ENCODE data around the gene JSRP1.

Gene JSRP1

GRCh38 chr19:2232286-2233151 is 23.7 kb downstream of the JSRP1 start:
- no peak for DNase-seq (ENCODE audit: low read depth)

- no peak for DNase-seq (ENCODE audit: low read depth)
These were observed 24.5 kb downstream of the JSRP1 start for GRCh38 chr19:2231621-2232221.

- DNase-seq (ENCODE audit: low read depth) = no peak
These were observed 25.2 kb downstream of the JSRP1 start for GRCh38 chr19:2230807-2231533.

GRCh38 chr19:2230033-2230531 is 26.1 kb downstream of the JSRP1 start:
- DNase-seq (ENCODE audit: low read depth) = no peak

GRCh38 chr19:2229103-2230032 is 26.8 kb downstream of the JSRP1 start:
- DNase-seq (ENCODE audit: low read depth) = no peak

- DNase-seq (ENCODE audit: low read depth) = no peak
These were observed 27.8 kb downstream of the JSRP1 start for GRCh38 chr19:2228157-2229030.

GRCh38 chr19:2227415-2228156 is 28.6 kb downstream of the JSRP1 start:
- no peak for DNase-seq (ENCODE audit: low read depth)

GRCh38 chr19:2226840-2227360 is 29.3 kb downstream of the JSRP1 start:
- no peak for DNase-seq (ENCODE audit: low read depth)

GRCh38 chr19:2226051-2226839 is 30.0 kb downstream of the JSRP1 start:
- DNase-seq (ENCODE audit: low read depth) = no peak

GRCh38 chr19:2225415-2226050 is 30.7 kb downstream of the JSRP1 start:
- DNase-seq (ENCODE audit: low read depth) = no peak

GRCh38 chr19:2224754-2225349 is 31.4 kb downstream of the JSRP1 start:
- DNase-seq (ENCODE audit: low read depth) = no peak

GRCh38 chr19:2223959-2224358 is 32.3 kb downstream of the JSRP1 start:
- no peak for DNase-seq (ENCODE audit: low read depth)

GRCh38 chr19:2223391-2223790 is 32.8 kb downstream of the JSRP1 start:
- no peak for DNase-seq (ENCODE audit: low read depth)

GRCh38 chr19:2221918-2222317 is 34.3 kb downstream of the JSRP1 start:
- DNase-seq (ENCODE audit: low read depth) = no peak

GRCh38 chr19:2221250-2221831 is 34.9 kb downstream of the JSRP1 start:
- DNase-seq (ENCODE audit: low read depth) = no peak

- DNase-seq (ENCODE audit: low read depth) = no peak
These were observed 36.5 kb downstream of the JSRP1 start for GRCh38 chr19:2219726-2220125.

- DNase-seq (ENCODE audit: low read depth) = no peak
These were observed 38.6 kb downstream of the JSRP1 start for GRCh38 chr19:2217591-2217990.
